Stomach (tissue), 4 donors: Measurements from ENCODE around the gene KCNH1.

Experiments
- POLR2A ChIP-seq, 4 donors: fragments of 450-650 bp; IDR thresholded peaks; one replicate each; pipeline ENCODE4 v1.6.1; 2016; ENCODE audit warnings: antibody characterized with exemption in 4 of 4, control low read depth in 2 of 4, mild to moderate bottlenecking in 1 of 4, moderate library complexity in 1 of 4
- POLR2AphosphoS5 ChIP-seq, 3 donors: sonication (generic); formaldehyde crosslinking; IDR thresholded peaks; one replicate each; pipeline ENCODE4 v1.6.1; 2016; ENCODE audit warnings: antibody characterized with exemption in 3 of 3
- TF ChIP-seq, protein P1 (sequence below), 7 experiments: fragments of 450-650 bp in 4 of 7; fragments of 200-600 bp in 3 of 7; sonication (generic) in 3 of 7; IDR thresholded peaks; one replicate each; pipeline ENCODE4 v1.5.1; 2016 to 2019; ENCODE audit warnings: antibody characterized with exemption in 7 of 7, control low read depth in 2 of 7, mild to moderate bottlenecking in 1 of 7

DNA sequence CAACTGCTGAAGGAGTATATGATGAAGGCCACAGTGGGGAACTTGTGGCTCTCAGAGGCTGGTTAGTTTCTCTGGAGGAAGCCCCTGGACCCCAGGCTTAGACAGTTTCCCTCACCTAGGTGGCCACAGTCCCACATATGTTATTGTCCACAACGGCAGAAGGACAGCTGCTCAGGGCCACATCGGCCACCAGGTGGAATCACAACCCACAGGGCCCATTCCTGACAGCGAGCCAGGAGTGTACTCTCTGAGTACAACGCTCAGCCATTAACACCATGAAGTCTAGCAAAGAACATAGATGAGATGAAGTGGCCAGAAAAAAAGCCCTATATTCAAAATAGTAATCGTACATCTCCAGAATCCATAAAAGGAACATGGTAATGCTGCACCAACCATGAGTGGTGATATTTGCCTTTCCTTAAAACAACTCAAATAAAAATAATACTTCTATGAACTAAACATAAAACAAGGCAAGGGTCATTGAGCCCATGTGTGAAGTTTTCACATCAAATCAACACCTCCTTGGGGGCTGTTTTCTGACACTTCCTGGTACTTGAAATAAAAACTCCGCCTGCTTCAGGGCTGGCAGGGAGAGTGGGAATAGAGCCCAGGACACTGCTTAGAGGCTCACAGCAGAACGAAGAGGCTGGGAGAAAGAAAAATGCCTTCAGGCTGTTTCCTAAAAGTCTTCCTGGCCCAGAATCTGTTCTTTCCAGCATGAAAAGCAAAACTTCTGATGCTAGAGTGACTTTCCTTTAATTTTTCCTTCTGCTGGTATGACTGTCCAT lies 421.9 kb downstream of the KCNH1 start:
- TF ChIP-seq, protein P1, sequence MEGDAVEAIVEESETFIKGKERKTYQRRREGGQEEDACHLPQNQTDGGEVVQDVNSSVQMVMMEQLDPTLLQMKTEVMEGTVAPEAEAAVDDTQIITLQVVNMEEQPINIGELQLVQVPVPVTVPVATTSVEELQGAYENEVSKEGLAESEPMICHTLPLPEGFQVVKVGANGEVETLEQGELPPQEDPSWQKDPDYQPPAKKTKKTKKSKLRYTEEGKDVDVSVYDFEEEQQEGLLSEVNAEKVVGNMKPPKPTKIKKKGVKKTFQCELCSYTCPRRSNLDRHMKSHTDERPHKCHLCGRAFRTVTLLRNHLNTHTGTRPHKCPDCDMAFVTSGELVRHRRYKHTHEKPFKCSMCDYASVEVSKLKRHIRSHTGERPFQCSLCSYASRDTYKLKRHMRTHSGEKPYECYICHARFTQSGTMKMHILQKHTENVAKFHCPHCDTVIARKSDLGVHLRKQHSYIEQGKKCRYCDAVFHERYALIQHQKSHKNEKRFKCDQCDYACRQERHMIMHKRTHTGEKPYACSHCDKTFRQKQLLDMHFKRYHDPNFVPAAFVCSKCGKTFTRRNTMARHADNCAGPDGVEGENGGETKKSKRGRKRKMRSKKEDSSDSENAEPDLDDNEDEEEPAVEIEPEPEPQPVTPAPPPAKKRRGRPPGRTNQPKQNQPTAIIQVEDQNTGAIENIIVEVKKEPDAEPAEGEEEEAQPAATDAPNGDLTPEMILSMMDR (IDR thresholded peaks at IDR 0.05): no peak
- TF ChIP-seq POLR2A (IDR thresholded peaks at IDR 0.05) (no peak), POLR2AphosphoS5 (IDR thresholded peaks at IDR 0.05) (no peak)
